SK-N-MC (cell line): ENCODE data around the gene ANKRD17.

Source experiments
- EZH2 ChIP-seq: fragments of 200-600 bp; sonication (generic); IDR thresholded peaks from one replicate; pipeline ENCODE4 v1.6.1; 2017; ENCODE audit warnings: antibody characterized with exemption
- POLR2AphosphoS5 ChIP-seq: IDR thresholded peaks from 2 replicates; pipeline ENCODE4 v1.6.1; 2012; ENCODE audit warnings: mild to moderate bottlenecking, low read depth, low read length, borderline replicate concordance

- TF ChIP-seq POLR2AphosphoS5, result no peak
- TF ChIP-seq EZH2, result no peak
Measured at GRCh38 chr4:73070074-73070390, 188.6 kb downstream of the ANKRD17 start.
